ENCODE data around the gene OR2M4. TPM values are rescaled to one million over a fixed set of nuclear protein-coding genes. Genes with fewer than 3 reads are reported as not detected.

Gene OR2M4
- total RNA-seq, 2 experiments from 2014 or later = not detected

DNA sequence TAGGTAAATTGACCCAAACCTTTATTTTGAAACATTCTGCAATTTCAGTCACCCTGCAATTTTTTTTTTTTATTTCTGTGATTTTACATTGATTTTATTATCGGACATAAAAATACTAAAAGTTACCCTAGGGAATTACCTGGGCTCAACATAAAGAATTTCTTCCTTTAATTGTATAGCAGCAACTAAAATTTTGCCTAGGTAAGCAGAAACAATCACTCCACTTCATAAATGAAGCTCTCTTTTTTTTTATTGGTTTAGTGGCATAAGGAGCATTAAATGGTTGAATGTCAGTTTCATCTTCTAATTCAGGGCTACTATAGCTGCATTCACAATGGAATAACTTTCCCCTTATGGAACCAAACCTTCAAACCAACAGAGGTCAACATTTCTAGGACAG is 15.3 kb upstream of the OR2M4 start:
- intact Hi-C loops (cut with micrococcal nuclease; ENCODE audit: unreplicated experiment) = no loop called here
- Histone ChIP-seq H3K4me2 (ENCODE audit: low read length) (no peak overlapping the region), H3K9me3 (ENCODE audit: low read length) (no peaks in the 10 kb centered on the region), H4K20me1 (ENCODE audit: insufficient read depth, low read length) (no peaks in the 10 kb centered on the region), H3K4me3 (ENCODE audit: low read depth, low read length, poor library complexity, severe bottlenecking) (no peak overlapping the region), H3K9me2 (ENCODE audit: insufficient read depth, low read length) (no peaks in the 10 kb centered on the region), H3K4me1 (ENCODE audit: insufficient read depth, low read length, poor library complexity, severe bottlenecking) (no peaks in the 10 kb centered on the region), H3K79me2 (ENCODE audit: insufficient read depth, low read depth, low read length) (no peaks in the 10 kb centered on the region), H3K36me3 (ENCODE audit: insufficient read depth, low read length) (no peaks in the 10 kb centered on the region), H2AFZ (ENCODE audit: low read length) (no peak overlapping the region), H3K27ac (ENCODE audit: low read depth, low read length, poor library complexity, severe bottlenecking) (no peak overlapping the region)
- no TSS peak for BruUV-seq (replicated peaks)
- ChIA-PET POLR2A (no interaction called here), CTCF (ENCODE audit: unreplicated experiment) (no interaction called here)
- TF ChIP-seq, protein P1, sequence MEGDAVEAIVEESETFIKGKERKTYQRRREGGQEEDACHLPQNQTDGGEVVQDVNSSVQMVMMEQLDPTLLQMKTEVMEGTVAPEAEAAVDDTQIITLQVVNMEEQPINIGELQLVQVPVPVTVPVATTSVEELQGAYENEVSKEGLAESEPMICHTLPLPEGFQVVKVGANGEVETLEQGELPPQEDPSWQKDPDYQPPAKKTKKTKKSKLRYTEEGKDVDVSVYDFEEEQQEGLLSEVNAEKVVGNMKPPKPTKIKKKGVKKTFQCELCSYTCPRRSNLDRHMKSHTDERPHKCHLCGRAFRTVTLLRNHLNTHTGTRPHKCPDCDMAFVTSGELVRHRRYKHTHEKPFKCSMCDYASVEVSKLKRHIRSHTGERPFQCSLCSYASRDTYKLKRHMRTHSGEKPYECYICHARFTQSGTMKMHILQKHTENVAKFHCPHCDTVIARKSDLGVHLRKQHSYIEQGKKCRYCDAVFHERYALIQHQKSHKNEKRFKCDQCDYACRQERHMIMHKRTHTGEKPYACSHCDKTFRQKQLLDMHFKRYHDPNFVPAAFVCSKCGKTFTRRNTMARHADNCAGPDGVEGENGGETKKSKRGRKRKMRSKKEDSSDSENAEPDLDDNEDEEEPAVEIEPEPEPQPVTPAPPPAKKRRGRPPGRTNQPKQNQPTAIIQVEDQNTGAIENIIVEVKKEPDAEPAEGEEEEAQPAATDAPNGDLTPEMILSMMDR (conservative IDR thresholded peaks at IDR 0.05; ENCODE audit: low read length) = no peak
- TF ChIP-seq EZH2phosphoT487 (IDR thresholded peaks at IDR 0.05; ENCODE audit: borderline replicate concordance, low read depth, low read length) = no peak
- DNase-seq (ENCODE audit: low spot score) = no peak

DNA sequence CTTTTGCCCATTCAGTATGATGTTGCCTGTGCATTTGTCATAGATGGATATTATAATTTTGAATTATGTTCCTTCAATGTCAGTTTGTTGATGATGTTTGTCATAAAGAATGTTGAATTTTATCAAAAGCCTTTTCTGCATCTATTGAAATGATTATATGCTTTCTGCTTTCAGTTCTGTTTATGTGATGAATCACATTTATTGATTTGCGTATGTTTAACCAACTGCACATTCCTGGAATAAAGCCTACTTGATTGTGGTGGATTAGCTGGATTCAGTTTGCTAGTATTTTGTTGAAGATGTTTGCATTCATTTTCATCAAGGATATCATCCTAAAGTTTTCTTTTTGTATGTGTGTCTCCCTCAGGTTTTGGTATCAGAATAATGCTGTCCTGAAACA is 5.7 kb upstream of the OR2M4 start:
- H4K20me1 ChIP-seq (ENCODE audit: insufficient read depth, low read length) = no peaks in the 10 kb centered on the region
- H3K4me1 ChIP-seq (ENCODE audit: insufficient read depth, low read length, poor library complexity, severe bottlenecking) = no peaks in the 10 kb centered on the region
- H2AFZ ChIP-seq (ENCODE audit: low read length) = no peak overlapping the region
- TF ChIP-seq, protein P1 (conservative IDR thresholded peaks at IDR 0.05; ENCODE audit: low read length) = no peak
- TF ChIP-seq EZH2phosphoT487 (IDR thresholded peaks at IDR 0.05; ENCODE audit: borderline replicate concordance, low read depth, low read length) = no peak
- no peak overlapping the region for H3K4me3 ChIP-seq (ENCODE audit: low read depth, low read length, poor library complexity, severe bottlenecking)
- no peaks in the 10 kb centered on the region for H3K9me2 ChIP-seq (ENCODE audit: insufficient read depth, low read length)
- no peaks in the 10 kb centered on the region for H3K36me3 ChIP-seq (ENCODE audit: insufficient read depth, low read length)
- no peak for DNase-seq (ENCODE audit: low spot score)
- no peak overlapping the region for H3K27ac ChIP-seq (ENCODE audit: low read depth, low read length, poor library complexity, severe bottlenecking)
- ChIA-PET POLR2A (interaction anchor here (0.9 kb wide), 1 partner anchor 38 kb away, joined by 3 read pairs; no protein-coding TSS in a partner anchor), CTCF (ENCODE audit: unreplicated experiment) (no interaction called here)
- H3K4me2 ChIP-seq (ENCODE audit: low read length) = no peak overlapping the region
- no peaks in the 10 kb centered on the region for H3K79me2 ChIP-seq (ENCODE audit: insufficient read depth, low read depth, low read length)
- intact Hi-C loops (cut with micrococcal nuclease; ENCODE audit: unreplicated experiment) = no loop called here
- H3K9me3 ChIP-seq (ENCODE audit: low read length) = no peaks in the 10 kb centered on the region
- no TSS peak for BruUV-seq (replicated peaks)

DNA sequence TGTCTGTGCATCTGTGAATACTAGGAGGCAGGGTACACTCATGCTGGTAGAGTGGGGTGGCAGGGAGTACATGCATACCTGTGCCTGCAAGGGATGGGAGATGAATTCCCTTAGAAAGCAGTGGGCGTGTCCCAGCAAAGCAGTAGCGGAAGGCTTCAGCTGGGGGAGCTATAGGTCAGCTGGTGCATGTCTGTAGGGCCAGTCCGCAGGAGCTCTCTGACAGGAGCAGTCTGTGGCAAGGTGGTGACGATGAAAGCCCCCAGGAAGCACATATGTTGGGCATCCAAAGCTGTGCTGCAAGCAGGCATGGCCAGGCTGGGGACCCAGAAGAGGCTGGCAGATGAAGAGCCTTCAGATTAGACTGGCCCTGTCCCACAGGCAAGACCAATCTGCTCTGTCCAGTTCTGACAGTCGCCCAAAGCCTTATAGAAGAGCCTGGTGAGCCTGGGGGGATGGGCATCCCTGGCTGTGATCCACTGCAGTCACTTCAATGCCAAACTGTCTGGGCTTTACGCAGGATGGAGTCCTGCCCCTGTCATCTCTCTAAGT is 1.8 kb upstream of the OR2M4 start:
- no peaks in the 10 kb centered on the region for H3K9me2 ChIP-seq (ENCODE audit: insufficient read depth, low read length)
- BruUV-seq (replicated peaks) = no TSS peak
- CTCF ChIA-PET (ENCODE audit: unreplicated experiment) = no interaction called here

More for the DNA sequence above, 1.8 kb upstream of the OR2M4 start:
- Histone ChIP-seq H3K4me1 (ENCODE audit: insufficient read depth, low read length, poor library complexity, severe bottlenecking) (no peaks in the 10 kb centered on the region), H3K79me2 (ENCODE audit: insufficient read depth, low read depth, low read length) (no peaks in the 10 kb centered on the region), H3K4me3 (ENCODE audit: low read depth, low read length, poor library complexity, severe bottlenecking) (no peak overlapping the region), H3K36me3 (ENCODE audit: insufficient read depth, low read length) (no peaks in the 10 kb centered on the region), H3K27ac (ENCODE audit: low read depth, low read length, poor library complexity, severe bottlenecking) (no peak overlapping the region), H4K20me1 (ENCODE audit: insufficient read depth, low read length) (no peaks in the 10 kb centered on the region), H3K4me2 (ENCODE audit: low read length) (no peak overlapping the region), H3K9me3 (ENCODE audit: low read length) (no peaks in the 10 kb centered on the region), H2AFZ (ENCODE audit: low read length) (no peak overlapping the region)
- POLR2A ChIA-PET = no interaction called here
- no peak for DNase-seq (ENCODE audit: low spot score)
- intact Hi-C loops (cut with micrococcal nuclease; ENCODE audit: unreplicated experiment) = no loop called here
- TF ChIP-seq EZH2phosphoT487 (IDR thresholded peaks at IDR 0.05; ENCODE audit: borderline replicate concordance, low read depth, low read length) = no peak
- TF ChIP-seq, protein P1 (conservative IDR thresholded peaks at IDR 0.05; ENCODE audit: low read length) = no peak

All from OCI-LY7 (cell line).